HG03558 (cell line): ENCODE results near the gene OTC.

ENCODE experiments used
- ATAC-seq: cut with Tn5 transposase; IDR thresholded peaks from one replicate; pipeline ENCODE4 v1.9.1; 2021; ENCODE audit warnings: moderate number of reproducible peaks; ENCODE audit not compliant: unreplicated experiment; ENCODE audit errors: extremely low read depth

The OTC gene

GRCh38 chrX:38356401-38356800, 4.0 kb downstream of the OTC start:
- no peak for ATAC-seq

GRCh38 chrX:38357747-38358673, 5.6 kb downstream of the OTC start:
- ATAC-seq: no peak

- ATAC-seq: no peak
Measured at GRCh38 chrX:38363046-38363445, 10.6 kb downstream of the OTC start.

DNA sequence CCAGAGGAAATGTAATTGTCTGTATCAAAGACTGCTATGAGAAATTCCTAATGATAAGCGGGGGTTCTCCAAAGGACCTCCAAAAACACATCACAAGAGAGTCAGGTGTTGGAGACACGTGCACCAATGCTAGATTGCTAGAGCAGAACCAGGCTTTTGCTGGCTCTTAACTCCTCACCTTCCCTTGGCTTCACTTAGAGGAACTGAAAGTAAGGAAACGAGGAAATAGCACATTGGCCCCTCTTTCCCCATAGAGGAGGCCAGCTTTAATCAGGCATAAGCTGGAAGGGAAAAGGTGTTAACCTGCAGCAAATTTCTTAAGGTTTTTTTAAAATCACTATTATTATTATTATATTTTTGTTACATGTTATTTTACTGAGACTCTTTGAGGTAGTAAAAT, 13.6 kb downstream of the OTC start:
- no peak for ATAC-seq

GRCh38 chrX:38368774-38369173, 16.4 kb downstream of the OTC start:
- no peak for ATAC-seq

DNA sequence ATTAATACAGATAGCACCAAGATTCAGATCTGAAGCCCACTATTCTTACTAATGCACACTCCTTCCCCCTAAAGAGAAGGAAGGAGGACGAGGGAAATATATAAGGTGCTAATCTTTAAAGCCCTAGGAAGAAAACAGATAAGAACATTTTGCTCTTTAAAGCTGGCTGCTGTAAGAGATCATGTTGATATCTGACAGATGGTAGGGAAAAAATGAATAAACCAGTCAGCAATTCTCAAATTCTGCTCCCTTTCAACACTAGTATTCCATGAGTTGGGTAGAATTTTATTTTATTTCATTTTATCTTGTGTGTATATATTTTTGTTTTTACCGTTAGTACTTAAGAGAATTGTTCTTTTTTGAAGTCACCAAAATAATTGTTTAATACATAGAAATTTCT, 19.2 kb downstream of the OTC start:
- no peak for ATAC-seq

GRCh38 chrX:38374431-38374830, 22.0 kb downstream of the OTC start:
- ATAC-seq: no peak

GRCh38 chrX:38375891-38376290, 23.5 kb downstream of the OTC start:
- ATAC-seq: no peak

- ATAC-seq: no peak
Measured at GRCh38 chrX:38376747-38377146, 24.3 kb downstream of the OTC start.

GRCh38 chrX:38379088-38379487, 26.7 kb downstream of the OTC start:
- no peak for ATAC-seq

DNA sequence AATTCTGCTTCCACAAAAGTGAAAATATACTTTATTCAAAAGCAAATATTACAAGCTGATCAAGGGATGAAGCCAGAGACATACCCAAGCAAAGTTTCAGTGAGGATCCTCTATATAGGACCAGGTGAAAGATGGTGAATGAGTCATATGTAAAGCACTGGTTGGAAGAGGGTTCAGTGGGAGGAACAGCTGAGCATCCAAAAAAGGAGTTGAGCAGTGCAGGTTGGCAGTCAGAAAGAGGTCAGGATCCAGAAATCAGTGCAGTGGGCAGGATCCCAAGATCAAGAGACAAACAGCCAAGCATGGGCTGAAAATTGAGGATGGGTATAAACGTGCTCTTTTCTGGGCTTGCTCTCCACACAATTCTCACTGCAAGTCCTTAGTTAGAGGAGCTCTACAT, 30.3 kb downstream of the OTC start:
- ATAC-seq: no peak

- no peak for ATAC-seq
Measured at GRCh38 chrX:38400389-38400910, 48.0 kb downstream of the OTC start.

- no peak for ATAC-seq
Measured at GRCh38 chrX:38402118-38402517, 49.7 kb downstream of the OTC start.

GRCh38 chrX:38403834-38404233, 51.4 kb downstream of the OTC start:
- ATAC-seq: no peak

DNA sequence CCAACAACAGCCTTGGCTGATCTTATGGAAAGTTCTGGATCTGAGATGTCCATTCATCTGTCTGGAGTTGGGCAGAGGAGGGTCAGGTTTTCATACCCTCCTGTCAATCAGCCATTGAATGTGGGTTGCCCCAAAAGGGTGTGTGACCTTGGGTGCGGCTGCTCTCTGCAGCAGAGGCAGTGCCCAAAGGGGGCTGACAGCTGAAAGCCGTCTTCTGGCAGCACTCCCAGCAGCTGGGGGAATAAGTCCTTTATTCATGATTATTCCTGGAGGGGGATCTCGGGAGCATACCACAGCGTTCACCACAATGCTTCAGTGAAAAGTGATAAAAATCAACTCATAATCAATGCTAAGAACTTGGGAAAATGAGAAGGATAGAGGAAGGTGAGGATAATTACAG, 54.7 kb downstream of the OTC start:
- no peak for ATAC-seq

- no peak for ATAC-seq
Measured at GRCh38 chrX:38409289-38409688, 56.9 kb downstream of the OTC start.

GRCh38 chrX:38426785-38427184, 74.4 kb downstream of the OTC start:
- no peak for ATAC-seq

DNA sequence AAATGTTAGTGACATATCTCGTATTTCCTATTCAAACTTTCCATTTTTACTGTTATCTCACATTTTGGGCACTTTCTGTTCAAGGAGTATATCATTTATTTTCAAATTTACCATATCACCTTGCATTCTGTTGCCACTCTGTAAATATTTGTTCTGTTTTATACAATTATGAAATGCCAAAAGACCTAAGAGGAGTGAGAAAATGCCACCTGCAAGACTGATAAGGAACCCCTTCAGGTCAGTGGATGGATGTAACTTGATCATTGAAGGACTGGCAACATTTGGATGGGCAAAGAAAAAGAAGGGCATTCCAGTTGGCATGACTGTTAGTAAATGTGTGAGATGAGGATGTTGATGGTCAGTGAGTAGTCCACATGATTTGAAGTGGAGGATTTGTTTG, 79.1 kb downstream of the OTC start:
- no peak for ATAC-seq

DNA sequence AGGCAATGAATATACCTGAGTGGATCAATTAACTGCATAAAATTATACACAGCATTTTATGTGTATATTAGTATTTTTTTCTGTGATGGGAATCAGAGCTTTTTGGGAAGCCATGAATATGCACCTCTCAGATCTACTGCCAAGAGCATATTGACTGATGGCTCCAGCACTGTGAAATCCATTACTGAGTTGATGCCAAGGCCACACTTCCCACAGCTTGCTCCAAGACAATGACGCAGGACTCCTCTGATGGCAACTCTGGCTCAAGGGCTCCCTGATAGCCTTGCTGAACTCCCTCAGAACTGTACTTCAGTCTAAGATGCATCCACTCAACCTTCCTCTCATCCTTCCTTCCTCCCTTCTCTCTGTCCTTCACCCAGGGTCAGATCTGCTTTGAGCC, 82.7 kb downstream of the OTC start:
- ATAC-seq: no peak

DNA sequence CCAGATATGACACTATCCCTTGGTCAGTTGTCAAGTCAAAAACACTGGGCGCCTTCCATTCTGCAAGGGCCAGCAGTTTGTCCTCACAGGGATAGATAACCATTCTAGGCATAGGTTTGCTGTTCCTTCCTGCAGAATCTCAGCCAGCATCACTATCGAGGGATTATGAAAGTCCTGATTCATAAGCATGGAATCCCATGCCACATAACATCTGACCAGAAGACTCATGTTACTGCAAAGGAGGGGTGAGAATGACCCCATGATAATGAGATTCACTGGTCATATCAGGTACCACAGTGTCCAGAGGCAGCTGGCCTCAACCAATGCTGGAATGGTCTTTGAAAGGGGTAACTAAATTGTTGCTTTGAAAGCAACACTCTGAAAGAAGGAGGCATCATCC, 84.7 kb downstream of the OTC start:
- no peak for ATAC-seq

- no peak for ATAC-seq
Measured at GRCh38 chrX:38438321-38438720, 85.9 kb downstream of the OTC start.

GRCh38 chrX:38452603-38453002, 100.2 kb downstream of the OTC start:
- no peak for ATAC-seq
